CD4-positive, alpha-beta T cell treated with Interleukin-15 for 4 hours (primary cell): Measurements from ENCODE around the gene LGALS9B.
"Not testable (repeated sequence)": the region's sequence is repeated elsewhere in the genome, so short reads cannot be mapped to it uniquely, and the experiment has no call there.

ENCODE experiments used
- DNase-seq: peaks from one replicate; pipeline ENCODE4 v3.0.0-alpha.2; 2020; ENCODE audit warnings: low spot score

Gene LGALS9B

GRCh38 chr17:20416381-20416911 is 50.9 kb downstream of the LGALS9B start:
- DNase-seq, result not testable (repeated sequence)

GRCh38 chr17:20415479-20415878 is 51.9 kb downstream of the LGALS9B start:
- DNase-seq, result not testable (repeated sequence)

- not testable (repeated sequence) for DNase-seq
Observed at GRCh38 chr17:20401306-20402022, 65.9 kb downstream of the LGALS9B start.

- not testable (repeated sequence) for DNase-seq
Observed at GRCh38 chr17:20400559-20401305, 66.6 kb downstream of the LGALS9B start.
